HCT116 (cell line): ENCODE results near the gene SYT3. TPM values are rescaled to one million over a fixed set of nuclear protein-coding genes. Genes with fewer than 3 reads are reported as not detected.

Source experiments
- ATAC-seq: fragments of 200-7000 bp; cut with Tn5 transposase; 2 replicates; pipeline ENCODE4 v1.9.1; 2020; ENCODE audit warnings: mild to moderate bottlenecking, moderate library complexity
- BruUV-seq: library from RNA; stranded (reverse); fragments of 400-500 nt; replicated peaks from 2 replicates; lab custom pipeline; 2021; lab: Mats Ljungman, UMichigan
- CTCF ChIA-PET: fragments of 300-600 bp; sonication (Branson Sonifier 250); formaldehyde crosslinking; loops from one replicate; lab custom pipeline; 2021; ENCODE audit warnings: antibody characterized with exemption; lab: Charles Lee
- POLR2A ChIA-PET: fragments of 300-600, 350-600 bp; sonication (Branson Sonifier 250); formaldehyde crosslinking; loops from one replicate; lab custom pipeline; 2021; ENCODE audit warnings: antibody characterized with exemption; lab: Charles Lee
- RAD21 ChIA-PET, 2 experiments: fragments of 300-600 bp; sonication (Branson Sonifier 250); formaldehyde crosslinking; loops; one replicate each; lab custom pipeline; 2023; ENCODE audit warnings: low total read pairs in 2 of 2; ENCODE audit not compliant: uncharacterized antibody in 2 of 2, unreplicated experiment in 2 of 2, low non-redundant PET in 1 of 2; lab: Charles Lee
- DNase-seq: peaks from one replicate; pipeline ENCODE4 v3.0.0-alpha.2; 2010; ENCODE audit warnings: low read depth, low spot score
- H2AFZ ChIP-seq: fragments of 200-600 bp; shearing (Covaris generic), sonication (generic); 2 replicates; pipeline ENCODE4 v1.6.1; 2017; ENCODE audit warnings: low read depth, mixed run types, mixed read lengths, antibody characterized with exemption, low read length; ENCODE audit not compliant: poor library complexity, severe bottlenecking
- H3K27ac ChIP-seq: 2 replicates; pipeline ENCODE4 v1.5.1; 2012; ENCODE audit warnings: low read depth, low read length
- H3K27me3 ChIP-seq: fragments of 200-600 bp; sonication (generic); 2 replicates; pipeline ENCODE4 v1.6.1; 2016; ENCODE audit warnings: mixed run types, low read length, mixed read lengths; ENCODE audit not compliant: insufficient read depth
- H3K36me3 ChIP-seq, 2 experiments: fragments of 200-500 bp in 1 of 2; fragments of 200-600 bp in 1 of 2; sonication (Bioruptor generic) in 1 of 2; sonication (generic) in 1 of 2; 2 replicates each; pipeline versions ENCODE4 v1.5.1 to v1.6.1; 2014 to 2016; ENCODE audit warnings: low read length in 2 of 2, inconsistent platforms in 1 of 2, mixed read lengths in 1 of 2, mixed run types in 1 of 2; ENCODE audit not compliant: insufficient read depth in 2 of 2, control insufficient read depth in 1 of 2
- H3K4me1 ChIP-seq, 2 experiments: fragments of 200-600 bp in 1 of 2; sonication (generic) in 1 of 2; 2 replicates each; pipeline versions ENCODE4 v1.5.1 to v1.6.1; 2012 to 2017; ENCODE audit warnings: low read length in 2 of 2, inconsistent platforms in 1 of 2, mild to moderate bottlenecking in 1 of 2, mixed read lengths in 1 of 2, mixed run types in 1 of 2, moderate library complexity in 1 of 2; ENCODE audit not compliant: insufficient read depth in 2 of 2, control insufficient read depth in 1 of 2
- H3K4me2 ChIP-seq: fragments of 200-600 bp; sonication (generic); 2 replicates; pipeline ENCODE4 v1.6.1; 2017; ENCODE audit warnings: mixed run types, low read length, mixed read lengths
- H3K4me3 ChIP-seq, 2 experiments: fragments of 200-600 bp in 1 of 2; sonication (generic) in 1 of 2; replicated peaks in 1 of 2; 2 replicates each; pipeline ENCODE4 v1.5.1; 2011 to 2016; ENCODE audit warnings: low read length in 2 of 2, control low read depth in 1 of 2, low read depth in 1 of 2, mild to moderate bottlenecking in 1 of 2, mixed read lengths in 1 of 2, mixed run types in 1 of 2
- H3K79me2 ChIP-seq: fragments of 200-600 bp; sonication (generic); 2 replicates; pipeline ENCODE4 v1.6.1; 2017; ENCODE audit warnings: mild to moderate bottlenecking, mixed run types, low read length, moderate library complexity, mixed read lengths; ENCODE audit not compliant: insufficient read depth
- H3K9ac ChIP-seq: fragments of 200-600 bp; sonication (generic); 2 replicates; pipeline ENCODE4 v1.6.1; 2016; ENCODE audit warnings: low read length, mixed read lengths
- H3K9me2 ChIP-seq: fragments of 200-600 bp; sonication (generic), shearing (Covaris generic); 2 replicates; pipeline ENCODE4 v1.6.1; 2017; ENCODE audit warnings: mixed run types, mild to moderate bottlenecking, moderate library complexity; ENCODE audit not compliant: insufficient read depth
- H3K9me3 ChIP-seq, 2 experiments: fragments of 200-500 bp in 1 of 2; fragments of 200-600 bp in 1 of 2; sonication (Bioruptor generic) in 1 of 2; sonication (generic) in 1 of 2; 2 replicates each; pipeline ENCODE4 v1.6.1; 2014 to 2017; ENCODE audit warnings: low read length in 2 of 2, mixed read lengths in 2 of 2, inconsistent platforms in 1 of 2, low read depth in 1 of 2, mild to moderate bottlenecking in 1 of 2, mixed run types in 1 of 2, moderate library complexity in 1 of 2; ENCODE audit not compliant: control insufficient read depth in 1 of 2, insufficient read depth in 1 of 2
- H4K20me1 ChIP-seq: fragments of 200-600 bp; sonication (generic), shearing (Covaris generic); 2 replicates; pipeline ENCODE4 v1.6.1; 2017; ENCODE audit warnings: mixed run types, mild to moderate bottlenecking, moderate library complexity; ENCODE audit not compliant: insufficient read depth
- CBX3 ChIP-seq: IDR thresholded peaks from 2 replicates; pipeline ENCODE4 v1.6.1; 2012; ENCODE audit warnings: low read depth
- EGR1 ChIP-seq: IDR thresholded peaks from 2 replicates; pipeline ENCODE4 v1.6.1; 2012; ENCODE audit warnings: low read depth
- ELF1 ChIP-seq: IDR thresholded peaks from 2 replicates; pipeline ENCODE4 v1.6.1; 2012; ENCODE audit warnings: low read depth, borderline replicate concordance
- EZH2phosphoT487 ChIP-seq: fragments of 200-600 bp; IDR thresholded peaks from 2 replicates; pipeline ENCODE4 v1.6.1; 2018; ENCODE audit warnings: antibody characterized with exemption, borderline replicate concordance
- FOSL1 ChIP-seq: IDR thresholded peaks from 2 replicates; pipeline ENCODE4 v1.6.1; 2012; ENCODE audit warnings: low read depth
- JUND ChIP-seq: IDR thresholded peaks from 2 replicates; pipeline ENCODE4 v1.6.1; 2012
- POLR2A ChIP-seq: IDR thresholded peaks from 2 replicates; pipeline ENCODE4 v1.7.0; 2011; ENCODE audit warnings: borderline replicate concordance; ENCODE audit not compliant: insufficient read depth, insufficient read length; ENCODE audit errors: extremely low read depth
- POLR2AphosphoS5 ChIP-seq: IDR thresholded peaks from 2 replicates; pipeline ENCODE4 v1.6.1; 2011; ENCODE audit warnings: mild to moderate bottlenecking, low read depth, low read length, moderate library complexity
- SIN3A ChIP-seq: IDR thresholded peaks from 2 replicates; pipeline ENCODE4 v1.6.1; 2012; ENCODE audit warnings: low read depth
- SP1 ChIP-seq: IDR thresholded peaks from 2 replicates; pipeline ENCODE4 v1.6.1; 2012; ENCODE audit warnings: low read depth
- SRF ChIP-seq: IDR thresholded peaks from 2 replicates; pipeline ENCODE4 v1.6.1; 2012; ENCODE audit warnings: low read depth
- intact Hi-C: fragments of 100-400 bp; cut with micrococcal nuclease; formaldehyde crosslinking; loops from 2 replicates; pipeline ENCODE4 v1.10.0; 2022
- total RNA-seq: library from RNA; stranded (reverse); gene quantifications from one replicate; pipeline ENCODE4 v1.2.1, GENCODE V29; 2021; ENCODE audit not compliant: unreplicated experiment
- TF ChIP-seq, protein P1 (sequence below), 3 experiments: fragments of 200-600 bp in 1 of 3; sonication (generic) in 1 of 3; IDR thresholded peaks in 2 of 3; conservative IDR thresholded peaks in 1 of 3; 2 replicates each; pipeline ENCODE4 v1.5.1; 2012 to 2017; ENCODE audit warnings: low read depth in 2 of 3, low read length in 2 of 3, antibody characterized with exemption in 1 of 3, borderline replicate concordance in 1 of 3, control low read depth in 1 of 3, mild to moderate bottlenecking in 1 of 3, mixed read lengths in 1 of 3, mixed run types in 1 of 3, moderate library complexity in 1 of 3; ENCODE audit not compliant: insufficient read depth in 1 of 3

SYT3 gene
- total RNA-seq, 1 experiment from 2014 or later, result 4.6 TPM

GRCh38 chr19:50668416-50668815, 28.7 kb upstream of the SYT3 start:
- TF ChIP-seq ELF1, result no peak
- no peak for TF ChIP-seq CBX3
- no peak for TF ChIP-seq JUND
- no peak for TF ChIP-seq SRF
- no peak for TF ChIP-seq EGR1
- no peak for TF ChIP-seq SIN3A
- no peak for TF ChIP-seq POLR2AphosphoS5
- TF ChIP-seq EZH2phosphoT487, result no peak
- TF ChIP-seq, protein P1, sequence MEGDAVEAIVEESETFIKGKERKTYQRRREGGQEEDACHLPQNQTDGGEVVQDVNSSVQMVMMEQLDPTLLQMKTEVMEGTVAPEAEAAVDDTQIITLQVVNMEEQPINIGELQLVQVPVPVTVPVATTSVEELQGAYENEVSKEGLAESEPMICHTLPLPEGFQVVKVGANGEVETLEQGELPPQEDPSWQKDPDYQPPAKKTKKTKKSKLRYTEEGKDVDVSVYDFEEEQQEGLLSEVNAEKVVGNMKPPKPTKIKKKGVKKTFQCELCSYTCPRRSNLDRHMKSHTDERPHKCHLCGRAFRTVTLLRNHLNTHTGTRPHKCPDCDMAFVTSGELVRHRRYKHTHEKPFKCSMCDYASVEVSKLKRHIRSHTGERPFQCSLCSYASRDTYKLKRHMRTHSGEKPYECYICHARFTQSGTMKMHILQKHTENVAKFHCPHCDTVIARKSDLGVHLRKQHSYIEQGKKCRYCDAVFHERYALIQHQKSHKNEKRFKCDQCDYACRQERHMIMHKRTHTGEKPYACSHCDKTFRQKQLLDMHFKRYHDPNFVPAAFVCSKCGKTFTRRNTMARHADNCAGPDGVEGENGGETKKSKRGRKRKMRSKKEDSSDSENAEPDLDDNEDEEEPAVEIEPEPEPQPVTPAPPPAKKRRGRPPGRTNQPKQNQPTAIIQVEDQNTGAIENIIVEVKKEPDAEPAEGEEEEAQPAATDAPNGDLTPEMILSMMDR (IDR thresholded peaks at IDR 0.05 in 2 of 3, conservative IDR thresholded peaks at IDR 0.05 in 1 of 3; ENCODE audit: borderline replicate concordance in 1 of 3, insufficient read depth in 1 of 3, low read depth in 2 of 3, low read length in 2 of 3), result no peak
- no peak for TF ChIP-seq POLR2A
- TF ChIP-seq FOSL1, result no peak
- TF ChIP-seq SP1, result no peak
- POLR2A ChIA-PET, result no interaction called here
- H3K9me3 ChIP-seq, result no peaks in the 10 kb centered on the region
- no peaks in the 10 kb centered on the region for H3K79me2 ChIP-seq
- H3K9ac ChIP-seq, result no peak overlapping the region
- H4K20me1 ChIP-seq, result no peaks in the 10 kb centered on the region
- no peak overlapping the region for H3K4me2 ChIP-seq
- ATAC-seq, result no peak
- no peak overlapping the region for H3K4me3 ChIP-seq
- CTCF ChIA-PET, result no interaction called here
- no peak for DNase-seq
- H2AFZ ChIP-seq, result no peak overlapping the region
- no peak overlapping the region for H3K27ac ChIP-seq
- intact Hi-C loops, result no loop called here
- H3K9me2 ChIP-seq, result no peaks in the 10 kb centered on the region
- peaks cover 0 to 9% of the 10 kb centered on the region in 2 experiments; a peak in 1 of 4 replicates for H3K4me1 ChIP-seq
- H3K27me3 ChIP-seq, result no peaks in the 10 kb centered on the region
- RAD21 ChIA-PET, result no interaction called here
- BruUV-seq, result no TSS peak
- H3K36me3 ChIP-seq, result no peaks in the 10 kb centered on the region
